ENCODE results near the gene FLT4. TPM values are rescaled to one million over a fixed set of nuclear protein-coding genes. Genes with fewer than 3 reads are reported as not detected.

Gene FLT4
- polyA plus RNA-seq, 4 donors: 25.4 to 32.7 (median 28.9) TPM

GRCh38 chr5:180609386-180609785 lies 40.0 kb downstream of the FLT4 start:
- DNase-seq (ENCODE audit: low read depth in 4 of 4, low spot score in 3 of 4): no peak

GRCh38 chr5:180608572-180609310 lies 40.7 kb downstream of the FLT4 start:
- DNase-seq (ENCODE audit: low read depth in 4 of 4, low spot score in 3 of 4): no peak

DNA sequence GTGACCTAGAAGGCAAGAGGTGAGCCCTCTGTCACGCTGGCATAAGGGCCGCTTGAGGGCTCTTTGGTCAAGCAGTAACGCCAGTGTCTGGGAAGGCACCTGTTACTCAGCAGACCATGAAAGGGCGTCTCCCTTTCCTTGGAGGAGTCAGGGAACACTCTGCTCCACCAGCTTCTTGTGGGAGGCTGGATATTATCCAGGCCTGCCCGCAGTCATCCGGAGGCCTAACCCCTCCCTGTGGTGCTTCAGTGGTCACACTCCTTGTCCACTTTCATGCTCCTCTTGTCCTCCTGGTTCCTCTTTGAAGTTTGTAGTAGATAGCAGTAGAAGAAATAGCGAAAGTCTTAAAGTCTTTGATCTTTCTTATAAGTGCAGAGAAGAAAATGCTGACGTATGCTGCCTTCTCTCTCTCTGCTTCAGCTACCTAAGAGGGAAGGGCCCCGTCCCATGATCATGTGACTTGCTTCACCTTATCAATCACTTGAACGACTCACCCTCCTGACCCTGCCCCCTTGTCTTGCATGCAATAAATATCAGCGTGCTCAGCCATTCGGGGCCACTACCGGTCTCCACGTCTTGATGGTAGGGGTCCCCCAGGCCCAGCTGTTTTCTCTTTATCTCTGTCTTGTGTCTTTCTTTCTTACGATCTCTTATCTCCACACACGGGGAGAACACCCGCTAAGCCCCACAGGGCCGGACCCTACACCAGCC lies 41.4 kb downstream of the FLT4 start:
- no peak for DNase-seq (ENCODE audit: low read depth in 4 of 4, low spot score in 3 of 4)

GRCh38 chr5:180606215-180606785 lies 43.1 kb downstream of the FLT4 start:
- no peak for DNase-seq (ENCODE audit: low read depth in 4 of 4, low spot score in 3 of 4)

DNA sequence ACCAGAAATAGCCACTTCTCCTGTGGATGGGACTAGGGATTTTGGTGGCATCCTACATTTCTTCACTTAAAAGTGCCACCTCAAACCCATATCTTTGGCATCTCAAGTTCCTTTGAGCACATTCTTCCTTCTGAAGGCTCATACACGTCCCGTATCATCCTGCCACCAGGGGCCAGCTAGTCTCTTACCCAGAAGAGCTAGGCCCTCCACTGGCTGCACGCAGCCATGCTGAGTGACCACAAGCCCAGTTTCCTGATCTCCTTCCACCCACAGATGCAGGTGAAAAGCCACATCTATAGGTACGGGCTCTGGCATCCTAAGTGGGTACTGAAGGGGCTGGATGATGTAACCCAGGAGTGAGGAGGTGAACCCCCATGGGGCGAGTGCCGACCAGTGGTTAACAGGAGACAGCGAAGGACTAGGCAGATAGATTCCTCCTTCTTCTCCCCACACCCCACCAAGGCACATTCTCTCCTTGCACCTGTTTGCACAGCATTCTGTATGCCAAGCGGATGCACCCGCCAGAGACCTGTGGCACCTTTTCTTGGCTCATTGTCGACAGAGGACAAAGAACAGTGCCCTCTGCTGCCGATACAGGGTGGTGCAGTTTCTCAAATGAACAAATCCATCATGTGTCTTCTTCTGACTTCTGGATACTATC lies 43.7 kb downstream of the FLT4 start:
- no peak for DNase-seq (ENCODE audit: low read depth in 4 of 4, low spot score in 3 of 4)

DNA sequence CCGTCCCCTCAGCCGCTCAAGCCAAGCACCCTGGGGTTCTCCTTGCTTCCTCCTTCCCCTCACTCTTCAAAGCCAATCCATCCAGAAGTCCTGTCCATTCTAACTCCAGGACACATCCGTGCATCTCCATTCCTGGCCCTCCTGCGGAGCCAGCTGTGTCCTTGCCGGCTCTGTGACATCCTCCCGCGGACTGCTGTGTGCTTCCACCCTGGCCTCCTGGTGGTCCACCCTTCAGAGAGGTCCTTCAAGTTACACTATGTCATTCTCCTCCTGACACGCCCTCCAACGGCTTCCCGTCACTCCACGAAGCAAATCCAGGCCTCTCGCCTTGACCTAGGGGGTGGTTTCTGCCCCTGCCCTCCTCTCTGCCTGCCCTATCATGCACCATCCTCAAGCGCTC lies 45.1 kb downstream of the FLT4 start:
- no peak for DNase-seq (ENCODE audit: low read depth in 4 of 4, low spot score in 3 of 4)

- DNase-seq (ENCODE audit: low read depth in 4 of 4, low spot score in 3 of 4): no peak
Observed at GRCh38 chr5:180603076-180603594, 46.3 kb downstream of the FLT4 start.

- no peak for DNase-seq (ENCODE audit: low read depth in 4 of 4, low spot score in 3 of 4)
Observed at GRCh38 chr5:180602481-180603075, 46.8 kb downstream of the FLT4 start.

- no peak for DNase-seq (ENCODE audit: low read depth in 4 of 4, low spot score in 3 of 4)
Observed at GRCh38 chr5:180601591-180602480, 47.6 kb downstream of the FLT4 start.

GRCh38 chr5:180600554-180601041 lies 48.8 kb downstream of the FLT4 start:
- DNase-seq (ENCODE audit: low read depth in 4 of 4, low spot score in 3 of 4): no peak

GRCh38 chr5:180599981-180600553 lies 49.3 kb downstream of the FLT4 start:
- DNase-seq (ENCODE audit: low read depth in 4 of 4, low spot score in 3 of 4): no peak

GRCh38 chr5:180599590-180599914 lies 49.8 kb downstream of the FLT4 start:
- no peak for DNase-seq (ENCODE audit: low read depth in 4 of 4, low spot score in 3 of 4)

GRCh38 chr5:180598797-180599589 lies 50.4 kb downstream of the FLT4 start:
- no peak for DNase-seq (ENCODE audit: low read depth in 4 of 4, low spot score in 3 of 4)

DNA sequence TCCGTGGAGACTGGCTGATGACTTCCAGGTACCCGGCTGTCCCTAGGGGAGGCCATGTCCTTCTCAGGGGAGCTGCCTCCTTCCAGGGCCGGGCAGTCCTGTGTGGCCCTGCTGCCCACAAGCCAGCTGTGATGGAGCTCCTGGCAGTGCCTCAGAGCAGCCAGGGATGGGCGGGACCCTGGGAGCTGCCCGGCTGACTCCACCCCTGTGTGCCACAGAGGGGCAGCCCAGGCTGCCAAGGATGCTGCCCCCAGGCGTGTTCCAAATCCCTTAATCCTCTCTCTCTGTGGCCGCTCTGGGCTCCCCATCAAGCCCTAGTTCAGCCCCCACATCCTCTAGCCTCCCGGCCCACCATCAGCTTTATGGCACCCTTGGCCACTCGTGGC lies 51.1 kb downstream of the FLT4 start:
- no peak for DNase-seq (ENCODE audit: low read depth in 4 of 4, low spot score in 3 of 4)

DNA sequence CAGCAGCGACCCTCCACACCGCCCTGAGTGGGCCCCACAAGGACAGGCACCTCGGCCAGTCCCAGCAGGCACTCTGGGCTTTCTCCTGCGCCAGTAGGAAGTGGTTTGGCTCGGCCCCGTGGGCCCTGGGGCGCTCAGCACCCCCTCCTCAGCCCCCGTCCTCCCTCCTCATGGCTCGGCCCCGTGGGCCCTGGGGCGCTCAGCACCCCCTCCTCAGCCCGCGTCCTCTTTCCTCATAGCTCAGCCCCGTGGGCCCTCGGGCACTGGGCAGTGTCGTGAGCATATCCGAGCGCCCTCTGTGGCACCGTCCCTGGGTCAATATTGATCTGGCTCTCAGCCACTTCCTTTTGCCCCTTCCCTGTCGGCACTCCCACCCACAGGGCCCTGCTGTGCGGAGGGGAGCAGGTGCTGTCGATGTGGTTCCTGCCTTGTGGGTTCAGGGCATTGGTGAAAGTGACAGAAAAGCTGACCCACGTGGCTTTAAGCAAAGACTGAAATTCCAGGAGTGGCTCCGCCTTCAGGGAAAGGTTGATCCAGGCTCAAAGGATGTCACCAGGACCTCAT lies 52.6 kb downstream of the FLT4 start:
- no peak for DNase-seq (ENCODE audit: low read depth in 4 of 4, low spot score in 3 of 4)

DNA sequence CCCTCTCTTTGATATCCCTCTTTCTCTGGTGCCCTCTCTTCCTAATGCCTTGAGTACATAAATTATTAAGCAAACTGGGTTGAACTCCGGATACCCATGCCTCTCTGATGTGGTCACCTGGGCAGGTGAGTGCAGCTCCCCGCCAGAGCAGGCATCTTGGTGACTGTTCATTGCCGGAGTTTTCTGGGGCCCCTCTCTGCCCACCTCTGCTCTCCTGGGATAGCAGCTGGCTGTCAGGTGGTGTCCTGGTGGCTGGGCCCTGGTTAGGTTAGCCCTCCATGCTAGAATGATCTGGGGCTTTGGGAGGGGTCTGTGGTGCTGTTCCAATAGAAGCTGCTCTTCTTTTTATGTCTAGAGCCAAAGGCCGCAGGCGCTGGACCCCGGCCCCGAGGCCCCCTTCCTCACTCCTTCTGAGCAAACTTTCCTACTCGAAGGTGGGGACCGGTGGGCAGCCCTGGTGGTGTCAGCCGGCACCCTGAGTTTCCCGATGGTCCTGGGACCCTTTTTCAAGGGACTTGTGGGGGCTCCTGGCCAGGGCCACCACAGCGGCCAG lies 53.2 kb downstream of the FLT4 start:
- DNase-seq (ENCODE audit: low read depth in 4 of 4, low spot score in 3 of 4): no peak

DNA sequence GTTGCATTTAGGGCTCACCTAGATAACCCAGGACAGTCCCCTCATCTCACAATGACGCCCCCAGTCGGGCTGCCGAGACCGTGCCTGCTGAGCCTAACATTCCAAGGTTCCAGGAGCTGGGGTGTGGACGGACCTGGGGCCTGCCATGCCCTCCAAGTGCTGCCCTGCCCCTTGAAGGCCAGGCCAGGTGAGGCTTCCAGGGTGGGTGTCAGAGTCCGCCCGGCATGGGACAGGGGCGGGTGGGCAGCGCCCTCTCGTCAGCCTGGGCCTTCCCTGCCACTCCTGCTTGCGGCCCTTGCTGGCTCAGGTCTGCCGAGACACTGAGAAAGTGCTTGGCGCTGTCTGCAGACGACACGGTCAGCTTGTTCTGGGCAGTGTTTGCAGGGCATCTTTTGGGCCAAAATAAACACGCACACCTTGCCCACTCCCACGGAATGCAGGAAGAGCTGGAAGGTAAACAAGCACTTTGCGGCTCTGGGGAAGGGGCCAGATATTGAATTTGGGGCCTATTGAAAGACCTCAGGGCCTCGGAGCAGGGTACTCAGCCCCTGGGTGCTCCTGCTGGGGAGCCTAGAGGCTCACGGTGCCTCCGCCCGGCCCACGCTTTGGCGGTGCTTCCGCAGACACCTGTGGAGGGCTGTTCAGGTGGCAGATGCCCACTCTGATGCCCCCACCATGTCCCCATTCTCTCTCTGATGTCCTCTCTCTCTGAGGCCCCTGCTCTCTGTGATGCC lies 53.9 kb downstream of the FLT4 start:
- DNase-seq (ENCODE audit: low read depth in 4 of 4, low spot score in 3 of 4): no peak
